CD4-positive, CD25-positive, alpha-beta regulatory T cell (primary cell): ENCODE results near the gene TTLL5. TPM values are rescaled to one million over a fixed set of nuclear protein-coding genes. Genes with fewer than 3 reads are reported as not detected.

Experiments used
- ATAC-seq, 2 donors: fragments of 150-1000 bp; cut with Tn5 transposase; one replicate each; pipeline ENCODE4 v1.10.0; 2021; ENCODE audit warnings: low read depth in 2 of 2, moderate number of reproducible peaks in 2 of 2, moderate library complexity in 1 of 2
- DNase-seq, 3 donors: peaks; one replicate each; pipeline versions ENCODE4 v3.0.0 to v3.0.0-alpha.2; 2012 to 2022; ENCODE audit warnings: mixed read lengths in 1 of 3
- H3K27ac ChIP-seq: one replicate; pipeline ENCODE4 v1.7.0; 2013; ENCODE audit warnings: mild to moderate bottlenecking, low read length; ENCODE audit not compliant: insufficient read depth, poor library complexity, severe bottlenecking
- H3K27me3 ChIP-seq: one replicate; pipeline ENCODE4 v1.7.0; 2013; ENCODE audit warnings: low read length; ENCODE audit not compliant: control insufficient read depth, insufficient read depth
- H3K36me3 ChIP-seq: one replicate; pipeline ENCODE4 v1.7.0; 2013; ENCODE audit warnings: mild to moderate bottlenecking, low read length, moderate library complexity; ENCODE audit not compliant: control insufficient read depth, insufficient read depth
- H3K4me1 ChIP-seq: 2 replicates; pipeline ENCODE4 v1.7.0; 2013; ENCODE audit warnings: mild to moderate bottlenecking, low read length; ENCODE audit not compliant: insufficient read depth, control insufficient read depth, poor library complexity, severe bottlenecking
- H3K4me3 ChIP-seq: one replicate; pipeline ENCODE4 v1.7.0; 2013; ENCODE audit warnings: low read depth, mild to moderate bottlenecking, low read length, moderate library complexity
- H3K9me3 ChIP-seq, 2 experiments: 1 replicate in 1 of 2; 2 replicates in 1 of 2; pipeline ENCODE4 v1.7.0; 2013; ENCODE audit warnings: low read length in 2 of 2, mild to moderate bottlenecking in 1 of 2, moderate library complexity in 1 of 2; ENCODE audit not compliant: control insufficient read depth in 2 of 2
- H3K27ac Mint-ChIP-seq, 3 donors: one replicate each; pipeline ENCODE4 v1.8.0; 2020 to 2022; ENCODE audit warnings: mild to moderate bottlenecking in 3 of 3, mixed read lengths in 3 of 3, moderate library complexity in 2 of 3
- H3K27me3 Mint-ChIP-seq: one replicate; pipeline ENCODE4 v1.8.0; 2022; ENCODE audit warnings: mild to moderate bottlenecking, mixed read lengths
- H3K36me3 Mint-ChIP-seq: one replicate; pipeline ENCODE4 v1.8.0; 2020; ENCODE audit warnings: mixed read lengths
- H3K4me1 Mint-ChIP-seq, 4 donors: one replicate each; pipeline ENCODE4 v1.8.0; 2020 to 2022; ENCODE audit warnings: mixed read lengths in 4 of 4, mild to moderate bottlenecking in 1 of 4
- H3K4me3 Mint-ChIP-seq, 4 donors: one replicate each; pipeline ENCODE4 v1.8.0; 2020 to 2022; ENCODE audit warnings: mild to moderate bottlenecking in 4 of 4, mixed read lengths in 4 of 4, moderate library complexity in 3 of 4
- H3K9me3 Mint-ChIP-seq, 7 donors: one replicate each; pipeline ENCODE4 v1.8.0; 2020 to 2022; ENCODE audit warnings: mixed read lengths in 7 of 7, mild to moderate bottlenecking in 3 of 7, moderate library complexity in 2 of 7
- polyA plus RNA-seq, 4 donors: library from polyadenylated mRNA; unstranded; fragments of 300-500 nt; fragmentation: Illumina TruSeq; gene quantifications; one replicate each; pipeline ENCODE4 v1.2.3, GENCODE V29; 2021
- total RNA-seq: library from RNA; stranded (reverse); gene quantifications from one replicate; pipeline ENCODE4 v1.2.3, GENCODE V29; 2022

TTLL5 gene
- total and polyA plus RNA-seq, 5 donors from 2014 or later: 4.9 to 39.2 (median 8.7) TPM

DNA sequence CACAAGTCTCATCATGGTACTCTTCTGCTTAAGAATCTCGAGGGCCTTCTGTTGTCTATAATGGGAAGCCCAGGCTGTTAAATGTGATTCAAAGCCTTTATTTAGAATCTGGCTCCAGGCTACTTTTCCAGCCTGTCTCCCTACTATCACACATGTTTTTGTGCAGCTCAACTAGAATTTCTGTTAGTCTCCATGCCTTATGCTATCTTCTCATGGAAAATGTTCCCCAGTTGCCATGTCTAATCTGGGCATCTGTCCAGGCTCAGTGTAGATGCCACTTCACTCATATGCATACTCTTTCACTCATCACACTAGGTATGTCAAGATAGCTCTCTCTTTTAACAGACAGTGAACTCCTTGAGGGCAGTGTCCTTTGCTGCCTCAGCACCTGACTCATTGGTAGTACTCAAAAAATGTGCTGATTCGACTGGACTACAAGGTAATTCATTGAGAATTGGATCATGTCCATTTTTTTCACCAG is 145.3 kb downstream of the TTLL5 start:
- H3K36me3 Mint-ChIP-seq: peaks cover 25% of the 10 kb centered on the region
- peaks cover 0 to 2% (median 0%) of the 10 kb centered on the region in 7 donors for H3K9me3 Mint-ChIP-seq
- ATAC-seq (no peak), DNase-seq (no peak)
- H3K4me3 Mint-ChIP-seq: no peak overlapping the region
- peaks cover 13% of the 10 kb centered on the region for H3K36me3 ChIP-seq
- H3K9me3 ChIP-seq: no peaks in the 10 kb centered on the region
- H3K27me3 Mint-ChIP-seq: no peaks in the 10 kb centered on the region
- H3K4me1 ChIP-seq: no peaks in the 10 kb centered on the region
- peaks cover 0 to 5% (median 0%) of the 10 kb centered on the region in 4 donors for H3K4me1 Mint-ChIP-seq
- H3K4me3 ChIP-seq: no peak overlapping the region
- no peak overlapping the region for H3K27ac ChIP-seq
- no peaks in the 10 kb centered on the region for H3K27me3 ChIP-seq
- H3K27ac Mint-ChIP-seq: peak overlapping the region in 1 of 3 donors; percentile 82

DNA sequence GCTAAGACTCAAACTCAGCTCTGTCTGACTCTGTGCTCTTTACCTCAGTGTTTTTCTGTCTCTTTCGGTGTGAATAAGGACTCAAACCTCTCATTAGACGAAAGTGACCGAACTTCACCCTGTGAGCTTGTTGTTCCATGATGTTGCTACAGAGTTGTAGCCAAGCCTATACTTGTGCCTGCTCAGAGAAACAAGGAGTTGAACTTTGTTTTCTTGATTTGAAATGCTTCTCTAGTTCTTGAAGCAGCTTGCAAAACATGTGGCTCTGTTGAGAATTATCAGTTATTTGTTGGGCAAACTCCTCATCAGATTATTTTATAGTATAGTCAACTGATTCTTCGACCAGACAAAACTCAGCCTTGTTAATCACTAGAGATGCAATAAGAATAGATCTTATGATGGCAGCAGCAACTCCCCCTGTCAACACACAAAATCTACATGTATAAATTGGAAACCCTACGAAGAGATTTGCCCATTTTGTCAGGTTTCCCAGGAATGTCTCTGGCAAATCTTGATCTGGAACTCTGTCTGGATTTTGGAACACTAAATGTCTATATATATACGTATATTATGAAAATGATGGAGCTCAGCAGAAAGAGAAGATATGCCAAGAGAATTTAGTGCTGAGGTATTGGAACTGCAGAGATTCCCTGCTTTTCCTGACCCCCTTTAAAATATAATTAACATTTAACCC is 146.8 kb downstream of the TTLL5 start:
- Mint-ChIP-seq H3K27ac (no peak overlapping the region), H3K27me3 (no peaks in the 10 kb centered on the region), H3K36me3 (peaks cover 26% of the 10 kb centered on the region), H3K4me1 (peaks cover 0 to 5% (median 0%) of the 10 kb centered on the region in 4 donors), H3K4me3 (no peak overlapping the region), H3K9me3 (peaks cover 0 to 2% (median 0%) of the 10 kb centered on the region in 7 donors)
- H3K27me3 ChIP-seq: no peaks in the 10 kb centered on the region
- H3K9me3 ChIP-seq: no peaks in the 10 kb centered on the region
- H3K4me3 ChIP-seq: no peak overlapping the region
- H3K27ac ChIP-seq: no peak overlapping the region
- H3K4me1 ChIP-seq: no peaks in the 10 kb centered on the region
- no peak for DNase-seq
- ATAC-seq: no peak
- H3K36me3 ChIP-seq: peaks cover 13% of the 10 kb centered on the region

DNA sequence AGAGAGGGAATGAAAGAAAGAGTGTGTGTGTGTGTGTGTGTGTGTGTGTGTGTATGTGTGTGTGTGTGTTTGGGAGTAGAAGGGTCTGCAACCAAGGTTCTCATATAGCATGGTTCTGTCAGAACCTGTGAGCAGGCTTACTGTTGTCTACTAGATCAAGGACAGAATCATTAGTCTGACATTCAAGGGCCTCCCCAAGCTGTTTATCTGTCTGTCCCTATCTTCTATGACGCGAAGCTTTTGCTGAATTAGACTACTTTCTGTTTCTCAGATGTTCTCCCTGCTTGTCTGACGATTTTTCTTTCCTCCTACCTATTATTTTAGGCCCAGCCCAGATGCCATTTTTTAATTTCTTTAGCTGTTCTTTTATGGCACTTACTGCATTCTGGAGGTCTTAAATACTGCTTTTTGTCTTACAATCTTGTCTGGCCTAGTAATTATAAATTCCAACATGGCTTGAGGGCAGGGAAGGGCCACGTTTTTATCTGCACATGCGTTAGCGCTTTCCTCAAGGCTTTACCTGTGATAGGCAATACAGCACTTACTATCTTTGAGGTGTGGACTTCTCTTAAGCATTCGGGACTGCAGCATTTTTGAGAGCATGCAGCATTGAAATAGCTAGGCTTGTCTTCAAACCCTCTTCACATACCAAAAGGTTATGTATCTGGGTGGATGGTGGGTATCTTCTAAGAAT is 150.2 kb downstream of the TTLL5 start:
- Mint-ChIP-seq H3K4me3 (no peak overlapping the region), H3K36me3 (peaks cover 8% of the 10 kb centered on the region), H3K27ac (no peak overlapping the region), H3K4me1 (peaks cover 0 to 5% (median 0%) of the 10 kb centered on the region in 4 donors), H3K9me3 (peaks cover 0 to 2% (median 0%) of the 10 kb centered on the region in 7 donors), H3K27me3 (no peaks in the 10 kb centered on the region)
- Histone ChIP-seq H3K9me3 (no peaks in the 10 kb centered on the region), H3K27ac (no peak overlapping the region), H3K4me1 (no peaks in the 10 kb centered on the region), H3K27me3 (no peaks in the 10 kb centered on the region), H3K4me3 (no peak overlapping the region), H3K36me3 (no peaks in the 10 kb centered on the region)
- ATAC-seq: no peak
- DNase-seq: peak in 1 of 3 donors; percentile 28

DNA sequence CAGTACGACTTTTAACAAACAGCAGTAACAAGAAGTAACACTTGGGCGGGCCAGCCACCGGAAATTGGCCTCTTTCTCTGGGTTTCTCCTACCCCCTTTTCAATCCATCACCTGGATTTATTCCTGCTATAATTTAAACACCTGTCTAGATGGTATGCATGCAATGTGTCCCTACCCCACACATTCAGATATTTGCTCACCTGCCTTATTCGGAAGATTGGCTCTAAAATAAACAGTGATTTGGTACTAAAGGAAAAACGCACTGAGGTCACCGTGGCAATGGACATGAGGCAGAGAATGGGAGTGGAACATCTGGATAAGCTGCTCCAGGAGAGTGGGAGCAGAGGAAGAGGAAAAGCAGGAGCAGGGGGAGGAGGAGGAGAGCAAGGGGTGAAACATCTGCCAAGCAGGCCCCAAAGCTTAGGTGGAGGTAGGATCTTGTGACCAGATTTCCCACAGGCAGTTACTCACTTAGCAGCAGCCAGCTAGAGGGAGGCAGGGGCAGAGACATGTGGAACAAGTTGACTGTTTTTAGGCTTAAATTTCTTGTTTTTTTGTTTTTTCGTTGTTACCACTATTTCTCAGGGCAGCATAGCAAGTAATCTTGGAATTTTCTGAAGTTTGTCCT is 150.9 kb downstream of the TTLL5 start:
- Mint-ChIP-seq H3K27me3 (no peaks in the 10 kb centered on the region), H3K4me1 (peaks cover 0 to 5% (median 0%) of the 10 kb centered on the region in 4 donors), H3K4me3 (no peak overlapping the region), H3K9me3 (peaks cover 0 to 2% (median 0%) of the 10 kb centered on the region in 7 donors), H3K27ac (no peak overlapping the region), H3K36me3 (peaks cover 4% of the 10 kb centered on the region)
- Histone ChIP-seq H3K4me1 (no peaks in the 10 kb centered on the region), H3K4me3 (no peak overlapping the region), H3K9me3 (no peaks in the 10 kb centered on the region), H3K27me3 (no peaks in the 10 kb centered on the region), H3K36me3 (no peaks in the 10 kb centered on the region), H3K27ac (no peak overlapping the region)
- DNase-seq (no peak), ATAC-seq (no peak)

DNA sequence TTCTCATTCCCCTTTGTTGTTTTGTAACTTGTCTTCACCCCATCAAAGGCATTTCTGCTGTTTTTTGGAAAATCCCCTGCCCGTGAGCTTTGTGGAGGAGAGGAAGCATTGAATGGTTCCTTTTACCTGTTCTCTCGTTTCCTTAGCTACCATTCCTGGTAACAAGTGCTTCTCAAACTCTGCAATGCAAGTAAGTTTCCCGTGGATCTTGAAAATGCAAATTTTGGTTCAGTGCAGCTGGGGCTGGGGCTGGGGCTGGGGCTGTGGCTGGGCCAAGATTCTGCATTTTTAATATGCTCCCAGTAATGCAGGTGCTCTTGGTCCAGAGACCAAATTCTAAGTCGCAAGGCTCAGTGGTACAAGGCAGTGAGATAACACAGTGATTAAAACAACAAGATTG is 151.6 kb downstream of the TTLL5 start:
- Histone ChIP-seq H3K4me1 (no peaks in the 10 kb centered on the region), H3K36me3 (no peaks in the 10 kb centered on the region), H3K27ac (no peak overlapping the region), H3K27me3 (no peaks in the 10 kb centered on the region), H3K4me3 (no peak overlapping the region), H3K9me3 (no peaks in the 10 kb centered on the region)
- Mint-ChIP-seq H3K4me1 (peaks cover 0 to 5% (median 0%) of the 10 kb centered on the region in 4 donors), H3K27ac (no peak overlapping the region), H3K9me3 (peaks cover 0 to 2% (median 0%) of the 10 kb centered on the region in 7 donors), H3K27me3 (no peaks in the 10 kb centered on the region), H3K36me3 (peaks cover 10% of the 10 kb centered on the region), H3K4me3 (no peak overlapping the region)
- ATAC-seq (no peak), DNase-seq (no peak)

DNA sequence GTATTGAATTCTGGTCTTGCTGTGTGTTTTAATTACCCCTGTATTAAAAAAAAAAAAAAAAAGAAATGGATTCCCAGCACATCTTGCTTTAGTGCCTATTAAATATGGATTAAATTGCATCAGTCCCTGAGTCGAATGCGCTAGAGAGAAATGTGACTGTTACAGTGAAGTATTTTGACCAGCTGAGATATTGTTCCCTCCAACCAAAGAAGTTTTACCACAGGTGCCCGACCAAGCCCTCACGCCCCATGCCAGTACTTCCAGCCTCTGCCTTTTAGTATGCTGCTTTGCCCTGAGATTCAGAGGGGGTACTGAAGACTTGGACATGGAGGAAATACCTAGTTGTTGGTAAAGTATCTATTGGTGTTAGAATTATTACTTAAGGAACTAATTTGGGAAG is 159.7 kb downstream of the TTLL5 start:
- H3K4me3 ChIP-seq: no peak overlapping the region
- peaks cover 0 to 3% (median 1%) of the 10 kb centered on the region in 4 donors for H3K4me1 Mint-ChIP-seq
- H3K36me3 ChIP-seq: peaks cover 7% of the 10 kb centered on the region
- no peak for ATAC-seq
- no peaks in the 10 kb centered on the region for H3K27me3 ChIP-seq
- no peaks in the 10 kb centered on the region for H3K27me3 Mint-ChIP-seq
- DNase-seq: no peak
- H3K27ac Mint-ChIP-seq: no peak overlapping the region
- no peaks in the 10 kb centered on the region for H3K9me3 Mint-ChIP-seq
- peaks cover 41% of the 10 kb centered on the region for H3K36me3 Mint-ChIP-seq
- H3K4me1 ChIP-seq: no peaks in the 10 kb centered on the region
- no peak overlapping the region for H3K4me3 Mint-ChIP-seq
- no peaks in the 10 kb centered on the region for H3K9me3 ChIP-seq
- no peak overlapping the region for H3K27ac ChIP-seq

DNA sequence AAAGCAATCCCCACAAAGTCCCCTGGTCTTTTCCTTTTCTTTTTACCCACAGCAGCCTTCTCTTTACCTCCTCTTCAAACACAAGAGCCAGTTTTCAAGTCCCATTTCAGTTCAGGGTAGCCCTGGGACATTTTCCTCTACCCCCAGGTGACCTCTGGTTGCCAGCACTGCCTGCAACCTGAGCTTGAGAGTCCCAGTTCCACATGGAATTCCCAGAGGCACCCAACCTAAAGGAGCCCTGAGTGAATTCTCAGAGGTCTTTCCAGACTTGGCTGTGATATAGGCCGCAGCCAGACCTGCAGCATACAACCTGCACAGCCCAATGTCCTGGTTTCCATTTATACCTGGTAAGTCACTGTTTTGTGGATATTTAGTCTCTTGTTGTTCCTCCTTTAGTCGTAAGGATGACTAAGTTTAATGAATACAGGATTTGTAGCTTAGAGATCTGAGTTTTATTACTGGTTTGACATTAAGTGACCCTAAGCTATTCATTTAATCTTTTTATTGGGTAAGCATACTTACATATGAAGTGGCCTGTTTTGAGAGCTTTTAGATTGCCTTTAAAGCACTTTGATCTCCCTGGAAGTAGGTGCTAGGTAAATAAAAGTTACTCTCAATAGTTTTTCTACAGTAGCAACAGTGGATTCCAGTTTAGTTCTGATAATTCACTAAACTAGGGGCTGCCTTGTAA is 160.9 kb downstream of the TTLL5 start:
- Histone ChIP-seq H3K27ac (no peak overlapping the region), H3K4me3 (no peak overlapping the region), H3K9me3 (no peaks in the 10 kb centered on the region), H3K4me1 (no peaks in the 10 kb centered on the region), H3K36me3 (peaks cover 7% of the 10 kb centered on the region), H3K27me3 (no peaks in the 10 kb centered on the region)
- Mint-ChIP-seq H3K9me3 (no peaks in the 10 kb centered on the region), H3K4me1 (peaks cover 0 to 3% (median 1%) of the 10 kb centered on the region in 4 donors), H3K36me3 (peaks cover 41% of the 10 kb centered on the region), H3K4me3 (no peak overlapping the region), H3K27ac (peak overlapping the region in 1 of 3 donors; percentile 78), H3K27me3 (no peaks in the 10 kb centered on the region)
- ATAC-seq (no peak), DNase-seq (no peak)
